ENCODE data around the gene DGKD.
"Not testable (repeated sequence)": the region's sequence is repeated elsewhere in the genome, so short reads cannot be mapped to it uniquely, and the experiment has no call there.

Gene DGKD

GRCh38 chr2:233380995-233381637 is 26.8 kb downstream of the DGKD start:
- Mint-ChIP-seq H3K4me1 (peaks cover 81% of the 10 kb centered on the region), H3K27ac (peak overlapping the region in 1 of 2 donors; percentile 14), H3K27me3 (no peaks in the 10 kb centered on the region), H3K4me3 (peak overlapping the region in 1 of 2 donors; percentile 30), H3K9me3 (no peaks in the 10 kb centered on the region)
- no peak for DNase-seq
- ATAC-seq = peak; percentile 46

- DNase-seq = no peak
- H3K4me1 Mint-ChIP-seq = peaks cover 86% of the 10 kb centered on the region
- peak overlapping the region in 1 of 2 donors; percentile 5 for H3K4me3 Mint-ChIP-seq
- H3K27me3 Mint-ChIP-seq = no peaks in the 10 kb centered on the region
- no peak overlapping the region for H3K27ac Mint-ChIP-seq
- no peak for ATAC-seq
- no peaks in the 10 kb centered on the region for H3K9me3 Mint-ChIP-seq
These were observed 27.3 kb downstream of the DGKD start for GRCh38 chr2:233381638-233381995.

- Mint-ChIP-seq H3K27me3 (no peaks in the 10 kb centered on the region), H3K4me3 (peak overlapping the region; percentile 72 to 76), H3K9me3 (no peaks in the 10 kb centered on the region), H3K4me1 (peaks cover 95% of the 10 kb centered on the region), H3K27ac (peak overlapping the region; percentile 0 to 85)
- DNase-seq = no peak
- no peak for ATAC-seq
These were observed 29.7 kb downstream of the DGKD start for GRCh38 chr2:233384015-233384414.

- H3K9me3 Mint-ChIP-seq = no peaks in the 10 kb centered on the region
- peak; percentile 50 for ATAC-seq
- no peak for DNase-seq
- H3K27me3 Mint-ChIP-seq = no peaks in the 10 kb centered on the region
- H3K4me1 Mint-ChIP-seq = peaks cover 95% of the 10 kb centered on the region
- H3K27ac Mint-ChIP-seq = peak overlapping the region; percentile 87 to 94
- peak overlapping the region; percentile 72 to 76 for H3K4me3 Mint-ChIP-seq
These were observed 30.7 kb downstream of the DGKD start for GRCh38 chr2:233384811-233385488.

- Mint-ChIP-seq H3K27me3 (no peaks in the 10 kb centered on the region), H3K4me1 (peaks cover 92% of the 10 kb centered on the region), H3K9me3 (no peaks in the 10 kb centered on the region), H3K27ac (peak overlapping the region; percentile 87 to 94), H3K4me3 (peak overlapping the region; percentile 72 to 76)
- DNase-seq (no peak), ATAC-seq (peak; percentile 72)
These were observed 31.3 kb downstream of the DGKD start for GRCh38 chr2:233385489-233386044.

GRCh38 chr2:233386382-233387041 is 32.2 kb downstream of the DGKD start:
- peak; percentile 61 for ATAC-seq
- H3K9me3 Mint-ChIP-seq = no peaks in the 10 kb centered on the region
- H3K4me3 Mint-ChIP-seq = peak overlapping the region; percentile 72 to 76
- H3K27ac Mint-ChIP-seq = peak overlapping the region; percentile 51 to 87
- no peaks in the 10 kb centered on the region for H3K27me3 Mint-ChIP-seq
- DNase-seq = no peak
- peaks cover 83% of the 10 kb centered on the region for H3K4me1 Mint-ChIP-seq

GRCh38 chr2:233387225-233387624 is 32.9 kb downstream of the DGKD start:
- Mint-ChIP-seq H3K27ac (peak overlapping the region; percentile 52 to 72), H3K4me3 (peak overlapping the region; percentile 9 to 72), H3K9me3 (no peaks in the 10 kb centered on the region), H3K27me3 (no peaks in the 10 kb centered on the region), H3K4me1 (peaks cover 76% of the 10 kb centered on the region)
- no peak for DNase-seq
- no peak for ATAC-seq

- H3K4me1 Mint-ChIP-seq = peaks cover 69% of the 10 kb centered on the region
- peak overlapping the region in 1 of 2 donors; percentile 72 for H3K4me3 Mint-ChIP-seq
- H3K27ac Mint-ChIP-seq = no peak overlapping the region
- DNase-seq = no peak
- ATAC-seq = no peak
- no peaks in the 10 kb centered on the region for H3K27me3 Mint-ChIP-seq
- no peaks in the 10 kb centered on the region for H3K9me3 Mint-ChIP-seq
These were observed 33.6 kb downstream of the DGKD start for GRCh38 chr2:233387667-233388528.

GRCh38 chr2:233389601-233390125 is 35.4 kb downstream of the DGKD start:
- peaks cover 54% of the 10 kb centered on the region for H3K4me1 Mint-ChIP-seq
- no peak overlapping the region for H3K27ac Mint-ChIP-seq
- no peaks in the 10 kb centered on the region for H3K27me3 Mint-ChIP-seq
- ATAC-seq (no peak), DNase-seq (no peak)
- no peaks in the 10 kb centered on the region for H3K9me3 Mint-ChIP-seq
- H3K4me3 Mint-ChIP-seq = no peak overlapping the region

- Mint-ChIP-seq H3K27me3 (no peaks in the 10 kb centered on the region), H3K4me3 (no peak overlapping the region), H3K4me1 (peaks cover 55% of the 10 kb centered on the region), H3K9me3 (no peaks in the 10 kb centered on the region), H3K27ac (no peak overlapping the region)
- ATAC-seq = no peak
- DNase-seq = no peak
These were observed 41.4 kb downstream of the DGKD start for GRCh38 chr2:233395687-233396086.

GRCh38 chr2:233396726-233397665 is 42.7 kb downstream of the DGKD start:
- H3K4me1 Mint-ChIP-seq = peaks cover 68% of the 10 kb centered on the region

GRCh38 chr2:233399306-233400225 is 45.3 kb downstream of the DGKD start:
- DNase-seq (peak in 1 of 2 donors; percentile 64), ATAC-seq (peak; percentile 73)
- peak overlapping the region; percentile 13 to 74 for H3K27ac Mint-ChIP-seq
- no peaks in the 10 kb centered on the region for H3K9me3 Mint-ChIP-seq
- peaks cover 86% of the 10 kb centered on the region for H3K4me1 Mint-ChIP-seq
- peak overlapping the region; percentile 42 to 78 for H3K4me3 Mint-ChIP-seq
- no peaks in the 10 kb centered on the region for H3K27me3 Mint-ChIP-seq

More at GRCh38 chr2:233396726-233397665, 42.7 kb downstream of the DGKD start:
- not testable (repeated sequence) for DNase-seq, H3K4me3 Mint-ChIP-seq, H3K27me3 Mint-ChIP-seq, ATAC-seq, H3K9me3 Mint-ChIP-seq
- H3K27ac Mint-ChIP-seq = peak overlapping the region; percentile 19 to 87

- peak; percentile 56 for ATAC-seq
- Mint-ChIP-seq H3K4me3 (peak overlapping the region; percentile 69 to 78), H3K27me3 (no peaks in the 10 kb centered on the region), H3K27ac (peak overlapping the region; percentile 74 to 84), H3K4me1 (peaks cover 82% of the 10 kb centered on the region), H3K9me3 (no peaks in the 10 kb centered on the region)
- DNase-seq = no peak
These were observed 46.0 kb downstream of the DGKD start for GRCh38 chr2:233400341-233400740.

All from stimulated activated naive CD8-positive, alpha-beta T cell treated with anti-CD3 and anti-CD28 coated beads, Interleukin-15, amount 100 ng/mL, for 72 hours (primary cell).